Breast epithelium (tissue), 3 donors: ENCODE measurements around the gene METRNL.

Source experiments
- POLR2A ChIP-seq: fragments of 450-650 bp; IDR thresholded peaks from one replicate; pipeline ENCODE4 v1.6.1; 2016; ENCODE audit warnings: antibody characterized with exemption, mild to moderate bottlenecking, moderate library complexity
- POLR2AphosphoS5 ChIP-seq, 3 donors: sonication (generic); formaldehyde crosslinking; IDR thresholded peaks; one replicate each; pipeline ENCODE4 v1.6.1; 2017; ENCODE audit warnings: antibody characterized with exemption in 3 of 3
- TF ChIP-seq, protein P1 (sequence below), 3 donors: fragments of 450-650 bp; IDR thresholded peaks; one replicate each; pipeline ENCODE4 v1.5.1; 2016 to 2017; ENCODE audit warnings: antibody characterized with exemption in 3 of 3, mild to moderate bottlenecking in 3 of 3, moderate library complexity in 3 of 3

DNA sequence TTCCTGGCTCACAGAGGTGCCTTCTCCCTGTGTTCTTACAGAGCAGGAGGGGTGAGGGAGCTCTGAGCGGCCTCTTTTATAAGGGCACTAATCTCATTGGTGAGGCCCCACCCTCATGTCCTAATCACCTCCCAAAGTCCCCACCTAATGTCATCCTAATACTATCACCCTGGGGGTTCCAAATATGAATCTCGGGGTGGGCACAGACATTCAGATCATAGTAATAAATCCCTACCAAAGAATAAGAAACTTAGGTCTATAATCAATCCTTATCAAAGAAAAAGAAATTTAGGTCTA, 32.3 kb upstream of the METRNL start:
- no peak for TF ChIP-seq POLR2A
- TF ChIP-seq, protein P1, sequence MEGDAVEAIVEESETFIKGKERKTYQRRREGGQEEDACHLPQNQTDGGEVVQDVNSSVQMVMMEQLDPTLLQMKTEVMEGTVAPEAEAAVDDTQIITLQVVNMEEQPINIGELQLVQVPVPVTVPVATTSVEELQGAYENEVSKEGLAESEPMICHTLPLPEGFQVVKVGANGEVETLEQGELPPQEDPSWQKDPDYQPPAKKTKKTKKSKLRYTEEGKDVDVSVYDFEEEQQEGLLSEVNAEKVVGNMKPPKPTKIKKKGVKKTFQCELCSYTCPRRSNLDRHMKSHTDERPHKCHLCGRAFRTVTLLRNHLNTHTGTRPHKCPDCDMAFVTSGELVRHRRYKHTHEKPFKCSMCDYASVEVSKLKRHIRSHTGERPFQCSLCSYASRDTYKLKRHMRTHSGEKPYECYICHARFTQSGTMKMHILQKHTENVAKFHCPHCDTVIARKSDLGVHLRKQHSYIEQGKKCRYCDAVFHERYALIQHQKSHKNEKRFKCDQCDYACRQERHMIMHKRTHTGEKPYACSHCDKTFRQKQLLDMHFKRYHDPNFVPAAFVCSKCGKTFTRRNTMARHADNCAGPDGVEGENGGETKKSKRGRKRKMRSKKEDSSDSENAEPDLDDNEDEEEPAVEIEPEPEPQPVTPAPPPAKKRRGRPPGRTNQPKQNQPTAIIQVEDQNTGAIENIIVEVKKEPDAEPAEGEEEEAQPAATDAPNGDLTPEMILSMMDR (IDR thresholded peaks at IDR 0.05) = no peak
- no peak for TF ChIP-seq POLR2AphosphoS5 (IDR thresholded peaks at IDR 0.05)
